NB4 (cell line): ENCODE data around the gene CWC15.

Experiments
- CTCF ChIP-seq: IDR thresholded peaks from one replicate; pipeline ENCODE4 v1.5.1; 2012; ENCODE audit warnings: low read depth, low read length
- POLR2A ChIP-seq: IDR thresholded peaks from 2 replicates; pipeline ENCODE4 v1.6.1; 2011; ENCODE audit warnings: mild to moderate bottlenecking; ENCODE audit not compliant: insufficient read length; ENCODE audit errors: extremely low read depth

GRCh38 chr11:94924612-94925011 is 48.7 kb downstream of the CWC15 start:
- no peak for TF ChIP-seq POLR2A
- TF ChIP-seq CTCF, result no peak
